ENCODE data around the gene ATP11A.

- no peak for TF ChIP-seq CTCF (IDR thresholded peaks at IDR 0.05)
- no peak for TF ChIP-seq POLR2AphosphoS5 (IDR thresholded peaks at IDR 0.05)
- TF ChIP-seq POLR2A (IDR thresholded peaks at IDR 0.05), result no peak
These were observed 76.5 kb downstream of the ATP11A start for GRCh38 chr13:112766336-112766735.

Data from sigmoid colon (tissue), 4 donors.